Esophagus squamous epithelium (tissue), 4 donors: ENCODE measurements around the gene RGS6.

Experiments used
- POLR2A ChIP-seq, 4 donors: fragments of 450-650 bp; IDR thresholded peaks; one replicate each; pipeline ENCODE4 v1.6.1; 2017; ENCODE audit warnings: antibody characterized with exemption in 4 of 4, mild to moderate bottlenecking in 4 of 4, moderate library complexity in 3 of 4
- TF ChIP-seq, protein P1 (sequence below), 6 experiments: fragments of 450-650 bp in 4 of 6; fragments of 200-600 bp in 2 of 6; sonication (generic) in 2 of 6; IDR thresholded peaks; one replicate each; pipeline ENCODE4 v1.5.1; 2016 to 2019; ENCODE audit warnings: antibody characterized with exemption in 6 of 6, mild to moderate bottlenecking in 4 of 6, moderate library complexity in 4 of 6

DNA sequence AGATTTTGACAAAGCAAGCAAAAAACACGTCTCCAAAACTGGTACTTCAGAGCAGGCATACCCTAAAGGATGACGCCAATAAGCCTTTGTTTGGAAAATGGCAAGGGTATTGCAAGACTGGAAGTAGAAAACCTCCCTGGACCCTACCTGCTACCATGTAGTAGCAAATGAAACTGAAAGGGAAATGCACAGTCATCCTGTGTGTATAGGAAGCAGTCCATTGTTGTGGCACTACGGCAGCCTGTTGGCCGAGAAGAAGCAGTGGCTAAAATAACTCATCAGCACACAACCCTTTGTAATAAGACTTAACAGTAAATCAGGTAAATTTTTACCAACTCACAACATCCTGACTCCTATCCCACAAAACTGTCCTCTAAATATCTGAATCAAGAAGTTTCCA lies 386.4 kb downstream of the RGS6 start:
- no peak for TF ChIP-seq POLR2A (IDR thresholded peaks at IDR 0.05)
- TF ChIP-seq, protein P1, sequence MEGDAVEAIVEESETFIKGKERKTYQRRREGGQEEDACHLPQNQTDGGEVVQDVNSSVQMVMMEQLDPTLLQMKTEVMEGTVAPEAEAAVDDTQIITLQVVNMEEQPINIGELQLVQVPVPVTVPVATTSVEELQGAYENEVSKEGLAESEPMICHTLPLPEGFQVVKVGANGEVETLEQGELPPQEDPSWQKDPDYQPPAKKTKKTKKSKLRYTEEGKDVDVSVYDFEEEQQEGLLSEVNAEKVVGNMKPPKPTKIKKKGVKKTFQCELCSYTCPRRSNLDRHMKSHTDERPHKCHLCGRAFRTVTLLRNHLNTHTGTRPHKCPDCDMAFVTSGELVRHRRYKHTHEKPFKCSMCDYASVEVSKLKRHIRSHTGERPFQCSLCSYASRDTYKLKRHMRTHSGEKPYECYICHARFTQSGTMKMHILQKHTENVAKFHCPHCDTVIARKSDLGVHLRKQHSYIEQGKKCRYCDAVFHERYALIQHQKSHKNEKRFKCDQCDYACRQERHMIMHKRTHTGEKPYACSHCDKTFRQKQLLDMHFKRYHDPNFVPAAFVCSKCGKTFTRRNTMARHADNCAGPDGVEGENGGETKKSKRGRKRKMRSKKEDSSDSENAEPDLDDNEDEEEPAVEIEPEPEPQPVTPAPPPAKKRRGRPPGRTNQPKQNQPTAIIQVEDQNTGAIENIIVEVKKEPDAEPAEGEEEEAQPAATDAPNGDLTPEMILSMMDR (IDR thresholded peaks at IDR 0.05) = no peak
